Colonic mucosa (tissue), 4 donors: ENCODE results near the gene ATXN1. TPM values are rescaled to one million over a fixed set of nuclear protein-coding genes. Genes with fewer than 3 reads are reported as not detected.

Source experiments
- DNase-seq: peaks from one replicate; pipeline ENCODE4 v3.0.0-alpha.2; 2020
- H3K27ac ChIP-seq: fragments of 200-600 bp; one replicate; pipeline ENCODE4 v1.8.0; 2021
- H3K27me3 ChIP-seq: fragments of 200-600 bp; one replicate; pipeline ENCODE4 v1.8.0; 2021
- H3K36me3 ChIP-seq: fragments of 200-600 bp; one replicate; pipeline ENCODE4 v1.8.0; 2021
- H3K4me1 ChIP-seq: fragments of 200-600 bp; one replicate; pipeline ENCODE4 v1.8.0; 2021; ENCODE audit warnings: mild to moderate bottlenecking
- H3K4me3 ChIP-seq: fragments of 200-600 bp; one replicate; pipeline ENCODE4 v1.8.0; 2021
- H3K9ac ChIP-seq, 2 donors: one replicate each; pipeline ENCODE4 v1.7.0; 2013; ENCODE audit warnings: control low read depth in 2 of 2, low read depth in 2 of 2, low read length in 2 of 2
- H3K9me3 ChIP-seq: fragments of 200-600 bp; one replicate; pipeline ENCODE4 v1.8.0; 2021
- intact Hi-C: fragments of 100-400 bp; cut with DNase I; formaldehyde crosslinking; loops from one replicate; pipeline ENCODE4 v1.14.1; 2022
- total RNA-seq, 2 donors: library from RNA; stranded (reverse); fragmentation: NEBNext Ultra II Directional in 1 of 2; extraction: Animal tissue kit (Norgen Biotek cat#: 25700) in 1 of 2; gene quantifications; one replicate each; pipeline ENCODE4 v1.2.1, GENCODE V29; 2021
- TF ChIP-seq, protein P1 (sequence below): fragments of 200-600 bp; IDR thresholded peaks from one replicate; pipeline ENCODE4 v1.8.0; 2022; ENCODE audit warnings: antibody characterized with exemption, mild to moderate bottlenecking
- donor health status: healthy.
- donor health status: DM: no; HTN: no; CAD: no.
- donor health status: DM: no; HTN: no; CAD: no.

The ATXN1 gene
- total RNA-seq, 2 donors from 2014 or later: 24.5 to 41.9 TPM

DNA sequence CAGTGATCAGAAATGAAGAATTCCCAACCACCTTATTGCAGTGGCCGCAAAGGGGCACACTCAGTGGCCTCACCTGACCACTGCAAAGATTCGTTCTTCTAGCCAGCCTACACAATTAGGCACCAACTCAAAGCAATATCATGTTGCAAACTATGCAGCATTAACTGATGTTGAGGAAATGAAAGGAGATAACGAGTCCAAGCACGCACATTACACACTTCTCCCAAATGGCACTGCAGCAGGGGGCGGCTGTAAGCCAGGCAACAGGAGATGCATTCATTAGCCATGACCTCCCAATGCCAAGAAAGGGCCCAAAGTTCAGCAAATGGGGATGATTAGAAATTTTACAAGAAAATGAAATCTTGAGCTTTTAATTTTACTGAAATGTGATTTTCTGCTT lies 39.3 kb downstream of the ATXN1 start:
- Histone ChIP-seq H3K4me3 (no peak overlapping the region), H3K27ac (no peak overlapping the region), H3K9me3 (no peaks in the 10 kb centered on the region), H3K4me1 (no peaks in the 10 kb centered on the region), H3K27me3 (no peaks in the 10 kb centered on the region), H3K36me3 (no peaks in the 10 kb centered on the region), H3K9ac (no peak overlapping the region)
- DNase-seq: no peak
- TF ChIP-seq, protein P1, sequence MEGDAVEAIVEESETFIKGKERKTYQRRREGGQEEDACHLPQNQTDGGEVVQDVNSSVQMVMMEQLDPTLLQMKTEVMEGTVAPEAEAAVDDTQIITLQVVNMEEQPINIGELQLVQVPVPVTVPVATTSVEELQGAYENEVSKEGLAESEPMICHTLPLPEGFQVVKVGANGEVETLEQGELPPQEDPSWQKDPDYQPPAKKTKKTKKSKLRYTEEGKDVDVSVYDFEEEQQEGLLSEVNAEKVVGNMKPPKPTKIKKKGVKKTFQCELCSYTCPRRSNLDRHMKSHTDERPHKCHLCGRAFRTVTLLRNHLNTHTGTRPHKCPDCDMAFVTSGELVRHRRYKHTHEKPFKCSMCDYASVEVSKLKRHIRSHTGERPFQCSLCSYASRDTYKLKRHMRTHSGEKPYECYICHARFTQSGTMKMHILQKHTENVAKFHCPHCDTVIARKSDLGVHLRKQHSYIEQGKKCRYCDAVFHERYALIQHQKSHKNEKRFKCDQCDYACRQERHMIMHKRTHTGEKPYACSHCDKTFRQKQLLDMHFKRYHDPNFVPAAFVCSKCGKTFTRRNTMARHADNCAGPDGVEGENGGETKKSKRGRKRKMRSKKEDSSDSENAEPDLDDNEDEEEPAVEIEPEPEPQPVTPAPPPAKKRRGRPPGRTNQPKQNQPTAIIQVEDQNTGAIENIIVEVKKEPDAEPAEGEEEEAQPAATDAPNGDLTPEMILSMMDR: no peak
- intact Hi-C loops: no loop called here

DNA sequence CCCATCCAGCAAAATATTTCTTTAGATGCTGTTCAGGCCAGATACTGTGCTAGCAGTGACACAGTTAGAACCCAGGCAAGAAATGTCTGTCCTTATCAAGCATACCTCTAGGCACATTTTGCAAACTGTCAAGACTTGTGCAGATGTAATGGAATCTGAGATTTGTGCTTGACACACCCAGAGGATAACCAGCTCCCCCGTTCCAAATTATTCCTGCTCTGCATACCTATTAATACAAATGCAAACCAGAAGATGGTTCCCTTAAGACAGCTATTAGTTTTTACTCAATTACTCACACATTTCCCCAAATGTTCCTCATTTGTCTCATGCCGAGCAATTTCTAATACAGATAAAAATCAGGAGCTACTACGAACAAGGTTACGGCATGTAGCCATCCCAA lies 40.4 kb downstream of the ATXN1 start:
- no peak overlapping the region for H3K4me3 ChIP-seq
- no peak overlapping the region for H3K9ac ChIP-seq
- H3K4me1 ChIP-seq: no peaks in the 10 kb centered on the region
- no peaks in the 10 kb centered on the region for H3K36me3 ChIP-seq
- no peak overlapping the region for H3K27ac ChIP-seq
- H3K9me3 ChIP-seq: no peaks in the 10 kb centered on the region
- intact Hi-C loops: no loop called here
- TF ChIP-seq, protein P1: no peak
- no peaks in the 10 kb centered on the region for H3K27me3 ChIP-seq
- DNase-seq: no peak

DNA sequence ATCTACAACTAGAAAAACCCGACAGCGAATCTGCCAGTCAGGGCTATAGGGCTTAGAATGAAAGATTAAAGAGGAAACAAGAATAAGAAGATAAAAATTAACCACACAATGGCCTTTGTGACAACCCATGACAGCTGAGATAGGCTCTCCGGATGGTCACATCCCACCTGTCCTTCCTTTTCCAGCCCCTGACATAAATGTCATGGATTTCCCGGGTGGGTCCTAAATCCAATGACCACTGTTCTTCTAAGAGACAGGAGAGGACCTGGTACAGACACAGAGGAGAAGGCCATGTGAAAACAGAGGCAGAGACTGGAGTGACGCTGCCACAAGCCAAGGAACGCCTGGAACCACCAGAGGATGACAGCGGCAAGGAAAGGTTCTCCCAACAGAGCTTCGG lies 41.8 kb downstream of the ATXN1 start:
- Histone ChIP-seq H3K4me3 (no peak overlapping the region), H3K9me3 (no peaks in the 10 kb centered on the region), H3K36me3 (no peaks in the 10 kb centered on the region), H3K27me3 (no peaks in the 10 kb centered on the region), H3K9ac (no peak overlapping the region), H3K4me1 (no peaks in the 10 kb centered on the region), H3K27ac (no peak overlapping the region)
- DNase-seq: no peak
- intact Hi-C loops: no loop called here
- TF ChIP-seq, protein P1: no peak

DNA sequence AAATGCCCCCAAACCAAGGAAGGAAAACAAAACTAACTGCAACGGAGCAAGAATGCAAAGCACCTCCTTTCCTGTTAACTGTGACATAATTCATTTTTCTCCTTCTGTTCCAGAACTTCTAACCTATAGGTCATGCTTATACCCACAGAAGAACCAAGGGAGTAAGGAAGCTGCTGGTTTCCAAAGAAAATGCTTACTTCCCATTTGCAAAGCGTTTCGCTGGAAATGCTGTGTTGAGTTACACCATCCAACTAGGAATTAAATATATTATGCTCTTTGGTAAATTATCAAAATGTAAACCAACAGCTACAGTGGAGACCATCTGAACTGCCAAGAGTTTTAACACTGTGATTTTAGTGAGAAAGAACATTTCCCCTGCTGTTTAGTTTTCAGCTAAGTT lies 42.9 kb downstream of the ATXN1 start:
- H3K4me1 ChIP-seq: no peaks in the 10 kb centered on the region
- H3K27ac ChIP-seq: no peak overlapping the region
- no peak overlapping the region for H3K4me3 ChIP-seq
- no peaks in the 10 kb centered on the region for H3K36me3 ChIP-seq
- TF ChIP-seq, protein P1: no peak
- intact Hi-C loops: no loop called here
- H3K9ac ChIP-seq: no peak overlapping the region
- no peak for DNase-seq
- no peaks in the 10 kb centered on the region for H3K27me3 ChIP-seq
- H3K9me3 ChIP-seq: no peaks in the 10 kb centered on the region

DNA sequence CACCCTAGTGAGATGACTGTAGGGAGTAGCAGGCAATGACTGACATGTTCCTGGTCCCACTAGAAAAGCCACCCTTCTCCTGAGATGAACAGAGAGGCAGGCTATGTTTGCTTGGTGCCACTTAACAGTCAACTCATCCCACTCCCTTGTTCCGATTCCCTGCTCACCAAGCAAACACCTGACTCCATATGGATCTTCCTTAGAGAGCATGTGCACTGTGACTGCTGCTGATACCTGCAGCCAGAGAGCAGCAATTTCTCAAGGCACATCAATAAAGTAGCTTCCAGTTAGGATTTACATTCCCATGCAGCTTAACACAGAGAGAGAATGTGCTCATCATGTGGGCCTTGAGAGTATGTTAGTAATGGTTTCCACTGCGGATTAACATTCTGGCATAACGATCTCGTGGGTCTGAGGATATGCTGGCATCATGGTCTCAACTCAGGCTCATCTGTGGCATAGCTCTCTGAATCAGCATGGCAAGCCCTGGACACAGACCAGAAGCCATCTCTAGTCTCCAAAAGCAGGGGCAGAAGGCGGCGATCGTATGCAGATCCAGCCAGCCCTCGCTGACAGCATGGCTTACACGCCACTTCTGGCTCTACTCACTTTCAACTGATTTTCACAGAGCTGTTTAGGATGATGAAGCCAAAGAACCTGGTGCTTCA lies 43.9 kb downstream of the ATXN1 start:
- Histone ChIP-seq H3K9ac (no peak overlapping the region), H3K27ac (no peak overlapping the region), H3K4me1 (no peaks in the 10 kb centered on the region), H3K27me3 (no peaks in the 10 kb centered on the region), H3K9me3 (no peaks in the 10 kb centered on the region), H3K36me3 (no peaks in the 10 kb centered on the region), H3K4me3 (no peak overlapping the region)
- DNase-seq: no peak
- intact Hi-C loops: no loop called here
- TF ChIP-seq, protein P1: no peak
